SK-MEL-5 (cell line): ENCODE results near the gene PLEKHG3. TPM values are rescaled to one million over a fixed set of nuclear protein-coding genes. Genes with fewer than 3 reads are reported as not detected.

Experiments
- DNase-seq: peaks from one replicate; pipeline ENCODE4 v3.0.0-alpha.2; 2016; ENCODE audit warnings: low read depth, low spot score
- in situ Hi-C: cut with HindIII; loops from 2 replicates; pipeline ENCODE4 v1.10.0; 2016; ENCODE audit warnings: low sequenced_read_pairs, high pct_unique_total_duplicates, low pct_unique_long_range_greater_than_20kb
- total RNA-seq: library from RNA; depleted of rRNA; stranded (reverse); fragments of >200 nt; shearing (Covaris generic); gene quantifications from 2 replicates; pipeline ENCODE4 v1.2.3, GENCODE V29; 2014

PLEKHG3 gene
- total RNA-seq, 1 experiment from 2014 or later = 28.4 TPM

- in situ Hi-C loops = no loop called here
Observed at GRCh38 chr14:64764641-64765520, 60.7 kb downstream of the PLEKHG3 start.

GRCh38 chr14:64765740-64766302, 61.6 kb downstream of the PLEKHG3 start:
- in situ Hi-C loops = no loop called here
- no peak for DNase-seq

More at GRCh38 chr14:64764641-64765520, 60.7 kb downstream of the PLEKHG3 start:
- DNase-seq = peak; percentile 73

- no peak for DNase-seq
- in situ Hi-C loops = no loop called here
Observed at GRCh38 chr14:64766430-64767151, 62.4 kb downstream of the PLEKHG3 start.

- DNase-seq = no peak
- in situ Hi-C loops = no loop called here
Observed at GRCh38 chr14:64767215-64767964, 63.2 kb downstream of the PLEKHG3 start.

GRCh38 chr14:64768401-64769095, 64.3 kb downstream of the PLEKHG3 start:
- in situ Hi-C loops = no loop called here
- DNase-seq = no peak

- in situ Hi-C loops = no loop called here
- DNase-seq = no peak
Observed at GRCh38 chr14:64769096-64770020, 65.1 kb downstream of the PLEKHG3 start.

- in situ Hi-C loops = no loop called here
- DNase-seq = no peak
Observed at GRCh38 chr14:64770751-64771150, 66.5 kb downstream of the PLEKHG3 start.

- in situ Hi-C loops = no loop called here
- no peak for DNase-seq
Observed at GRCh38 chr14:64771161-64771560, 66.9 kb downstream of the PLEKHG3 start.

- DNase-seq = no peak
- in situ Hi-C loops = no loop called here
Observed at GRCh38 chr14:64772397-64772950, 68.2 kb downstream of the PLEKHG3 start.

- no peak for DNase-seq
- in situ Hi-C loops = no loop called here
Observed at GRCh38 chr14:64773046-64773445, 68.8 kb downstream of the PLEKHG3 start.

GRCh38 chr14:64773577-64773976, 69.4 kb downstream of the PLEKHG3 start:
- in situ Hi-C loops = no loop called here
- no peak for DNase-seq

GRCh38 chr14:64774272-64774671, 70.0 kb downstream of the PLEKHG3 start:
- DNase-seq = no peak
- in situ Hi-C loops = no loop called here

- in situ Hi-C loops = no loop called here
- DNase-seq = no peak
Observed at GRCh38 chr14:64775081-64775777, 71.0 kb downstream of the PLEKHG3 start.

GRCh38 chr14:64777461-64777860, 73.2 kb downstream of the PLEKHG3 start:
- no peak for DNase-seq
- in situ Hi-C loops = no loop called here

GRCh38 chr14:64778104-64778754, 74.0 kb downstream of the PLEKHG3 start:
- in situ Hi-C loops = no loop called here
- DNase-seq = no peak
